H9 (cell line): ENCODE measurements around the gene EPAS1. TPM values are rescaled to one million over a fixed set of nuclear protein-coding genes. Genes with fewer than 3 reads are reported as not detected.

Source experiments
- DNase-seq: peaks from one replicate; pipeline ENCODE4 v3.0.0-alpha.2; 2017
- H2AFZ ChIP-seq: one replicate; pipeline ENCODE4 v1.6.1; 2013; ENCODE audit warnings: mild to moderate bottlenecking, low read length, control low read depth, moderate library complexity
- H2AK5ac ChIP-seq: 2 replicates; pipeline ENCODE4 v1.6.1; 2013; ENCODE audit warnings: low read length, control low read depth, mixed read lengths; ENCODE audit not compliant: insufficient read length
- H2BK120ac ChIP-seq: one replicate; pipeline ENCODE4 v1.6.1; 2013; ENCODE audit warnings: low read depth, mild to moderate bottlenecking, low read length, control low read depth, inconsistent platforms; ENCODE audit not compliant: poor library complexity, severe bottlenecking
- H2BK12ac ChIP-seq: 2 replicates; pipeline ENCODE4 v1.6.1; 2013; ENCODE audit warnings: low read length, control low read depth, mixed read lengths, low read depth; ENCODE audit not compliant: insufficient read length
- H2BK15ac ChIP-seq: 2 replicates; pipeline ENCODE4 v1.6.1; 2013; ENCODE audit warnings: low read depth, low read length, control low read depth
- H2BK20ac ChIP-seq: one replicate; pipeline ENCODE4 v1.6.1; 2013; ENCODE audit warnings: low read depth, mild to moderate bottlenecking, low read length, control low read depth, inconsistent platforms; ENCODE audit not compliant: poor library complexity, severe bottlenecking
- H2BK5ac ChIP-seq: 2 replicates; pipeline ENCODE4 v1.6.1; 2013; ENCODE audit warnings: low read length, control low read depth, mixed read lengths; ENCODE audit not compliant: insufficient read length
- H3K14ac ChIP-seq: 2 replicates; pipeline ENCODE4 v1.6.1; 2013; ENCODE audit warnings: low read length, control low read depth; ENCODE audit not compliant: insufficient read depth
- H3K18ac ChIP-seq: 2 replicates; pipeline ENCODE4 v1.6.1; 2013; ENCODE audit warnings: low read depth, mild to moderate bottlenecking, mixed read lengths, low read length, control low read depth; ENCODE audit not compliant: insufficient read length
- H3K23ac ChIP-seq: 2 replicates; pipeline ENCODE4 v1.6.1; 2013; ENCODE audit warnings: low read length, control low read depth, mixed read lengths, low read depth; ENCODE audit not compliant: insufficient read length
- H3K23me2 ChIP-seq: 2 replicates; pipeline ENCODE4 v1.6.1; 2013; ENCODE audit warnings: low read depth, mild to moderate bottlenecking, mixed read lengths, low read length, control low read depth; ENCODE audit not compliant: insufficient read length, poor library complexity, severe bottlenecking
- H3K27ac ChIP-seq: 2 replicates; pipeline ENCODE4 v1.5.1; 2013; ENCODE audit warnings: low read length, control low read depth, mixed read lengths, low read depth; ENCODE audit not compliant: insufficient read length
- H3K27me3 ChIP-seq: 2 replicates; pipeline ENCODE4 v1.6.1; 2013; ENCODE audit warnings: low read length, control low read depth, inconsistent platforms; ENCODE audit not compliant: insufficient read depth
- H3K4ac ChIP-seq: 2 replicates; pipeline ENCODE4 v1.6.1; 2013; ENCODE audit warnings: low read depth, mild to moderate bottlenecking, control low read depth, inconsistent platforms, low read length, moderate library complexity
- H3K4me1 ChIP-seq: 2 replicates; pipeline ENCODE4 v1.6.1; 2013; ENCODE audit warnings: low read length, control low read depth, inconsistent platforms; ENCODE audit not compliant: insufficient read depth
- H3K4me2 ChIP-seq: 2 replicates; pipeline ENCODE4 v1.6.1; 2013; ENCODE audit warnings: low read length, control low read depth, mixed read lengths; ENCODE audit not compliant: insufficient read length, insufficient read depth
- H3K56ac ChIP-seq: 2 replicates; pipeline ENCODE4 v1.6.1; 2013; ENCODE audit warnings: low read depth, mild to moderate bottlenecking, mixed read lengths, low read length, control low read depth; ENCODE audit not compliant: insufficient read length
- H3K79me1 ChIP-seq: 2 replicates; pipeline ENCODE4 v1.6.1; 2013; ENCODE audit warnings: low read depth, mild to moderate bottlenecking, moderate library complexity, low read length, control low read depth, inconsistent platforms; ENCODE audit not compliant: insufficient read depth, poor library complexity, severe bottlenecking
- H3K79me2 ChIP-seq: 2 replicates; pipeline ENCODE4 v1.6.1; 2013; ENCODE audit warnings: low read length, control low read depth, inconsistent platforms; ENCODE audit not compliant: insufficient read depth
- H3K9ac ChIP-seq: 2 replicates; pipeline ENCODE4 v1.6.1; 2013; ENCODE audit warnings: low read length, control low read depth, mixed read lengths; ENCODE audit not compliant: insufficient read length; ENCODE audit errors: extremely low read depth
- H3K9me3 ChIP-seq: one replicate; pipeline ENCODE4 v1.6.1; 2013; ENCODE audit warnings: low read depth, low read length, inconsistent platforms; ENCODE audit not compliant: control insufficient read depth
- H3T11ph ChIP-seq: one replicate; pipeline ENCODE4 v1.6.1; 2013; ENCODE audit warnings: mild to moderate bottlenecking, low read length, control low read depth, inconsistent platforms
- H4K20me1 ChIP-seq: one replicate; pipeline ENCODE4 v1.6.1; 2013; ENCODE audit not compliant: control insufficient read depth, insufficient read length, insufficient read depth
- H4K5ac ChIP-seq: 2 replicates; pipeline ENCODE4 v1.6.1; 2013; ENCODE audit warnings: low read depth, mild to moderate bottlenecking, mixed read lengths, low read length, control low read depth; ENCODE audit not compliant: insufficient read length
- H4K8ac ChIP-seq: replicated peaks from 2 replicates; pipeline ENCODE4 v1.6.1; 2013; ENCODE audit warnings: low read length, control low read depth, mixed read lengths, low read depth; ENCODE audit not compliant: insufficient read length
- H4K91ac ChIP-seq: 2 replicates; pipeline ENCODE4 v1.6.1; 2013; ENCODE audit warnings: low read depth, mild to moderate bottlenecking, moderate library complexity, mixed read lengths, low read length, control low read depth; ENCODE audit not compliant: insufficient read length
- H3K27ac Mint-ChIP-seq, 3 experiments: 2 replicates in 2 of 3; 3 replicates in 1 of 3; pipeline ENCODE4 v1.8.0; 2020 to 2021; ENCODE audit warnings: mixed read lengths in 3 of 3, mild to moderate bottlenecking in 1 of 3, moderate library complexity in 1 of 3
- H3K27me3 Mint-ChIP-seq: 2 replicates; pipeline ENCODE4 v1.8.0; 2021; ENCODE audit warnings: low read depth, mild to moderate bottlenecking, moderate library complexity, mixed read lengths
- H3K36me3 Mint-ChIP-seq, 3 experiments: 2 replicates in 2 of 3; 3 replicates in 1 of 3; pipeline ENCODE4 v1.8.0; 2020 to 2021; ENCODE audit warnings: low read depth in 3 of 3, mixed read lengths in 3 of 3; ENCODE audit not compliant: insufficient read depth in 1 of 3
- H3K4me1 Mint-ChIP-seq, 2 experiments: 2 replicates each; pipeline ENCODE4 v1.8.0; 2020; ENCODE audit warnings: mixed read lengths in 2 of 2
- H3K4me3 Mint-ChIP-seq, 2 experiments: 2 replicates in 1 of 2; 3 replicates in 1 of 2; pipeline ENCODE4 v1.8.0; 2020 to 2021; ENCODE audit warnings: mild to moderate bottlenecking in 2 of 2, mixed read lengths in 2 of 2, moderate library complexity in 1 of 2
- H3K9me3 Mint-ChIP-seq, 2 experiments: 2 replicates in 1 of 2; 3 replicates in 1 of 2; pipeline ENCODE4 v1.8.0; 2020; ENCODE audit warnings: mild to moderate bottlenecking in 2 of 2, mixed read lengths in 2 of 2, moderate library complexity in 1 of 2
- CTCF ChIP-seq: fragments of 200-600 bp; sonication (generic); conservative IDR thresholded peaks from 3 replicates; pipeline ENCODE4 v1.8.0; 2021; ENCODE audit warnings: antibody characterized with exemption, mild to moderate bottlenecking
- WGBS: extraction: QIAGEN DNeasy Blood & Tissue Kit; methylation state at CpG from one replicate; pipeline ENCODE4 v1.1.7; 2013; ENCODE audit warnings: missing lambda C conversion rate, low lambda C conversion rate, mixed read lengths; ENCODE audit not compliant: insufficient read length; ENCODE audit errors: extremely low coverage; 5-methylcytosine and 5-hydroxymethylcytosine counted together
- total RNA-seq: library from RNA; stranded (reverse); gene quantifications from 2 replicates; pipeline ENCODE4 v1.2.1, GENCODE V29; 2021

EPAS1 gene
- total RNA-seq, 1 experiment from 2014 or later, result 1.1 TPM

- H3K79me2 ChIP-seq, result no peaks in the 10 kb centered on the region
- DNase-seq, result no peak
- H2BK20ac ChIP-seq, result no peak overlapping the region
- no peak overlapping the region for H3K23ac ChIP-seq
- Mint-ChIP-seq H3K4me1 (no peaks in the 10 kb centered on the region), H3K36me3 (no peaks in the 10 kb centered on the region), H3K27me3 (peaks cover 5% of the 10 kb centered on the region), H3K4me3 (no peak overlapping the region), H3K27ac (no peak overlapping the region), H3K9me3 (no peaks in the 10 kb centered on the region)
- no peak overlapping the region for H3K14ac ChIP-seq
- no peaks in the 10 kb centered on the region for H4K20me1 ChIP-seq
- no peaks in the 10 kb centered on the region for H3K9me3 ChIP-seq
- H3K4me2 ChIP-seq, result no peak overlapping the region
- no peak overlapping the region for H2AK5ac ChIP-seq
- H3K56ac ChIP-seq, result no peak overlapping the region
- H2AFZ ChIP-seq, result no peak overlapping the region
- H3T11ph ChIP-seq, result no peak overlapping the region
- no peak overlapping the region for H2BK5ac ChIP-seq
- no peak overlapping the region for H4K5ac ChIP-seq
- no peak overlapping the region for H2BK12ac ChIP-seq
- H3K23me2 ChIP-seq, result no peaks in the 10 kb centered on the region
- no peak overlapping the region for H3K9ac ChIP-seq
- no peak overlapping the region for H3K18ac ChIP-seq
- no peak overlapping the region for H3K4ac ChIP-seq
- TF ChIP-seq CTCF, result no peak
- H4K91ac ChIP-seq, result no peak overlapping the region
- WGBS, result no CpG with 5 or more reads among the region's 9 CpGs
- H3K27ac ChIP-seq, result no peak overlapping the region
- no peak overlapping the region for H2BK15ac ChIP-seq
- no peak overlapping the region for H2BK120ac ChIP-seq
- H3K27me3 ChIP-seq, result no peaks in the 10 kb centered on the region
- no peaks in the 10 kb centered on the region for H3K4me1 ChIP-seq
- H3K79me1 ChIP-seq, result no peaks in the 10 kb centered on the region
- no peak overlapping the region for H4K8ac ChIP-seq
Measured at GRCh38 chr2:46366668-46367052, 69.5 kb downstream of the EPAS1 start.
